BLaER1 (cell line): Measurements from ENCODE around the gene FOXD2.

Experiments
- H3K27ac ChIP-seq: shearing (Covaris generic); formaldehyde crosslinking; 2 replicates; pipeline ENCODE4 v1.8.1; 2022
- H3K27me3 ChIP-seq: shearing (Covaris generic); formaldehyde crosslinking; 2 replicates; pipeline ENCODE4 v1.8.1; 2022
- H3K36me3 ChIP-seq: shearing (Covaris generic); formaldehyde crosslinking; 2 replicates; pipeline ENCODE4 v1.8.1; 2022
- H3K4me1 ChIP-seq: shearing (Covaris generic); formaldehyde crosslinking; 2 replicates; pipeline ENCODE4 v1.8.1; 2022
- H3K4me2 ChIP-seq: shearing (Covaris generic); formaldehyde crosslinking; 2 replicates; pipeline ENCODE4 v1.8.1; 2022
- H3K4me3 ChIP-seq: shearing (Covaris generic); formaldehyde crosslinking; 2 replicates; pipeline ENCODE4 v1.8.1; 2022
- H3K9ac ChIP-seq: shearing (Covaris generic); formaldehyde crosslinking; 2 replicates; pipeline ENCODE4 v1.8.1; 2022
- H3K9me3 ChIP-seq: shearing (Covaris generic); formaldehyde crosslinking; 2 replicates; pipeline ENCODE4 v1.8.1; 2022
- H4K20me1 ChIP-seq: shearing (Covaris generic); formaldehyde crosslinking; 2 replicates; pipeline ENCODE4 v1.8.1; 2022
- Cebpa-rat ChIP-seq: shearing (Covaris generic); IDR thresholded peaks from 2 replicates; pipeline ENCODE4 v1.8.1; 2022

The FOXD2 gene

GRCh38 chr1:47402591-47402990, 35.3 kb upstream of the FOXD2 start:
- no peaks in the 10 kb centered on the region for H3K27me3 ChIP-seq
- H3K9me3 ChIP-seq = no peaks in the 10 kb centered on the region
- no peak overlapping the region for H3K9ac ChIP-seq
- no peaks in the 10 kb centered on the region for H4K20me1 ChIP-seq
- no peak overlapping the region for H3K27ac ChIP-seq
- H3K4me1 ChIP-seq = no peaks in the 10 kb centered on the region
- H3K4me2 ChIP-seq = no peak overlapping the region
- no peaks in the 10 kb centered on the region for H3K36me3 ChIP-seq
- no peak overlapping the region for H3K4me3 ChIP-seq
- no peak for TF ChIP-seq Cebpa-rat

GRCh38 chr1:47403321-47403910, 34.4 kb upstream of the FOXD2 start:
- Histone ChIP-seq H3K4me3 (no peak overlapping the region), H3K36me3 (no peaks in the 10 kb centered on the region), H3K4me2 (no peak overlapping the region), H3K4me1 (no peaks in the 10 kb centered on the region), H3K9me3 (no peaks in the 10 kb centered on the region), H3K27ac (no peak overlapping the region), H4K20me1 (no peaks in the 10 kb centered on the region), H3K27me3 (no peaks in the 10 kb centered on the region), H3K9ac (no peak overlapping the region)
- TF ChIP-seq Cebpa-rat = no peak

- no peaks in the 10 kb centered on the region for H3K9me3 ChIP-seq
- no peaks in the 10 kb centered on the region; the same call in 1 of the 2 replicates for H3K27me3 ChIP-seq
- no peaks in the 10 kb centered on the region for H4K20me1 ChIP-seq
- H3K9ac ChIP-seq = no peak overlapping the region
- H3K4me1 ChIP-seq = no peaks in the 10 kb centered on the region
- no peak overlapping the region for H3K4me2 ChIP-seq
- no peak for TF ChIP-seq Cebpa-rat
- H3K36me3 ChIP-seq = no peaks in the 10 kb centered on the region
- no peak overlapping the region for H3K27ac ChIP-seq
- H3K4me3 ChIP-seq = no peak overlapping the region
Measured at GRCh38 chr1:47405697-47406096, 32.1 kb upstream of the FOXD2 start.

GRCh38 chr1:47406966-47407365, 30.9 kb upstream of the FOXD2 start:
- H3K36me3 ChIP-seq = no peaks in the 10 kb centered on the region
- no peak overlapping the region for H3K4me3 ChIP-seq
- H3K4me1 ChIP-seq = no peaks in the 10 kb centered on the region
- TF ChIP-seq Cebpa-rat = no peak
- no peak overlapping the region for H3K4me2 ChIP-seq
- H3K9me3 ChIP-seq = no peaks in the 10 kb centered on the region
- H3K27me3 ChIP-seq = no peaks in the 10 kb centered on the region; the same call in 1 of the 2 replicates
- H3K27ac ChIP-seq = no peak overlapping the region
- no peak overlapping the region for H3K9ac ChIP-seq
- no peaks in the 10 kb centered on the region for H4K20me1 ChIP-seq

- Histone ChIP-seq H3K36me3 (no peaks in the 10 kb centered on the region), H3K4me2 (no peak overlapping the region), H3K4me3 (no peak overlapping the region), H3K27me3 (no peaks in the 10 kb centered on the region; the same call in 1 of the 2 replicates), H3K4me1 (no peaks in the 10 kb centered on the region), H4K20me1 (no peaks in the 10 kb centered on the region), H3K9me3 (no peaks in the 10 kb centered on the region), H3K27ac (no peak overlapping the region), H3K9ac (no peak overlapping the region)
- no peak for TF ChIP-seq Cebpa-rat
Measured at GRCh38 chr1:47407481-47407880, 30.4 kb upstream of the FOXD2 start.

- Histone ChIP-seq H3K4me1 (no peaks in the 10 kb centered on the region), H3K4me3 (no peak overlapping the region), H3K4me2 (no peak overlapping the region), H3K27ac (no peak overlapping the region), H3K27me3 (peaks cover 3% of the 10 kb centered on the region), H3K9ac (no peak overlapping the region), H4K20me1 (no peaks in the 10 kb centered on the region), H3K36me3 (no peaks in the 10 kb centered on the region), H3K9me3 (no peaks in the 10 kb centered on the region)
- TF ChIP-seq Cebpa-rat = no peak
Measured at GRCh38 chr1:47409311-47410067, 28.4 kb upstream of the FOXD2 start.

- Histone ChIP-seq H3K27ac (no peak overlapping the region), H3K4me3 (no peak overlapping the region), H3K9ac (no peak overlapping the region), H4K20me1 (no peaks in the 10 kb centered on the region), H3K9me3 (no peaks in the 10 kb centered on the region), H3K4me2 (no peak overlapping the region), H3K36me3 (no peaks in the 10 kb centered on the region), H3K27me3 (peaks cover 9% of the 10 kb centered on the region), H3K4me1 (no peaks in the 10 kb centered on the region)
- no peak for TF ChIP-seq Cebpa-rat
Measured at GRCh38 chr1:47410068-47410455, 27.8 kb upstream of the FOXD2 start.

- Histone ChIP-seq H4K20me1 (no peaks in the 10 kb centered on the region), H3K4me2 (no peak overlapping the region), H3K27me3 (peaks cover 22% of the 10 kb centered on the region), H3K9me3 (peaks cover 6% of the 10 kb centered on the region), H3K4me1 (no peaks in the 10 kb centered on the region), H3K4me3 (no peak overlapping the region), H3K36me3 (no peaks in the 10 kb centered on the region), H3K27ac (no peak overlapping the region), H3K9ac (no peak overlapping the region)
- no peak for TF ChIP-seq Cebpa-rat
Measured at GRCh38 chr1:47411436-47411835, 26.4 kb upstream of the FOXD2 start.

GRCh38 chr1:47412437-47412836, 25.4 kb upstream of the FOXD2 start:
- Histone ChIP-seq H3K27me3 (peaks cover 32% of the 10 kb centered on the region), H3K4me3 (no peak overlapping the region), H3K4me1 (no peaks in the 10 kb centered on the region), H3K9me3 (peaks cover 14% of the 10 kb centered on the region), H3K4me2 (no peak overlapping the region), H4K20me1 (no peaks in the 10 kb centered on the region), H3K36me3 (no peaks in the 10 kb centered on the region), H3K9ac (no peak overlapping the region), H3K27ac (no peak overlapping the region)
- no peak for TF ChIP-seq Cebpa-rat

GRCh38 chr1:47415728-47416318, 22.0 kb upstream of the FOXD2 start, which contains the start of gene FOXE3:
Gene FOXE3 (plus strand): TSS chr1:47416285. CDS start chr1:47416316, 31 bp downstream.
- Histone ChIP-seq H3K4me2 (no peak within 1 kb of the TSS), H3K4me3 (no peak within 1 kb of the TSS)

More at GRCh38 chr1:47415728-47416318, 22.0 kb upstream of the FOXD2 start, which contains the start of gene FOXE3:
- TF ChIP-seq Cebpa-rat = no peak
- Histone ChIP-seq H4K20me1 (no peaks in the 10 kb centered on the region), H3K4me1 (no peaks in the 10 kb centered on the region), H3K36me3 (no peaks in the 10 kb centered on the region), H3K27me3 (peaks cover 49% of the 10 kb centered on the region), H3K9ac (no peak within 1 kb of the TSS), H3K9me3 (peaks cover 14% of the 10 kb centered on the region), H3K27ac (no peak within 1 kb of the TSS)
